ENCODE results near the gene TMIGD1. TPM values are rescaled to one million over a fixed set of nuclear protein-coding genes. Genes with fewer than 3 reads are reported as not detected.
A peak's percentile ranks its signal among the peaks of the same experiment; 100 is the strongest.

Gene TMIGD1, protein sequence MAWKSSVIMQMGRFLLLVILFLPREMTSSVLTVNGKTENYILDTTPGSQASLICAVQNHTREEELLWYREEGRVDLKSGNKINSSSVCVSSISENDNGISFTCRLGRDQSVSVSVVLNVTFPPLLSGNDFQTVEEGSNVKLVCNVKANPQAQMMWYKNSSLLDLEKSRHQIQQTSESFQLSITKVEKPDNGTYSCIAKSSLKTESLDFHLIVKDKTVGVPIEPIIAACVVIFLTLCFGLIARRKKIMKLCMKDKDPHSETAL
- total RNA-seq (not detected), polyA plus RNA-seq (not detected), total RNA-seq (not detected)

DNA sequence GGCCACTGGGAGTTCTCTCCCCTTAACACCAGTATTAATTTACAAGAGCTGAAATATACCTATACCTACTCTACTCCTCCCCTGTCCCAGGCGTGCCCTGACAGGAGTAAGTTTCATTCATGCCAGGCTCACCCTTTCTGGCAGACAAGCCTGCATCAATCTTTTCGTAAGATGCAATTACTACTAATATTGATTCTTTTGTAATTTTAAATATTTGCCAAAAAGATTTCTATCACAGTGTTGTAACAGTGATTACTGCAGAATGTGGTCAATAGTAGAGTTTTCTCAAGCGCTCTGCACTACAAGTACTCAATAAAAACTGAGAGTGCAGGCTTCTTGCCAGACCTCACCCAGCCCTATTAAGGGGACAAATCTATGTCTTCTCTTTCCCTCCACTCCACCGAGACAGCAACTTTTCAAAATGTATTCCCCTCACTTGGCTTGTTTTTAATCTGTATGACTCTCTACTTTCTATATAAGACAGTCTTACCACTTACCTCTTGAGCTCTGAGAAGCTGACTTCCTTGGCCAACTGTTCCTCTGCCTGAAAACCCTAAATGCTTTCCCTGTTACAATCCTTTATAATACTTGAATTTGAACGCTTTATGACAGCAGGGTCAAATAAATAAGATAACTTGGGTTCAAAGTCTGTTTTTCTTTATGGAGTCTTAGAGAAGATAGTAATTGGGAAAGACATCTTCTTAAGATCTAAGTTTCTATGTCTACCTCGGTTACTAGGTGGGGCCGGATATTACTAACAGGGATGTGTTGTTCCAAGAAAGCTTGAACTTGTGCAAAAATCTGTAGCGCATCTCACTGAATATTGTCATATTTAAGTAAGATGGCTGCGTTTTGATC, at the start of gene TMIGD1:
TMIGD1 (minus strand) TSS at position 555 of the 858 bp plus-strand sequence. CDS start 1,924 bp downstream, outside the sequence.
- DNase-seq: no peak
- Histone ChIP-seq H3K4me3 (ENCODE audit: low read length) (no peak within 1 kb of the TSS), H3K9me3 (ENCODE audit: control insufficient read depth in 2 of 3, low read length in 3 of 3) (no peaks in the 10 kb centered on the region), H3K4me1 (ENCODE audit: control insufficient read depth in 2 of 2, insufficient read depth in 2 of 2, low read length in 2 of 2) (peaks cover 29 to 33% of the 10 kb centered on the region in 2 donors), H3K27ac (ENCODE audit: low read depth, low read length) (peak within 1 kb of the TSS; percentile 59), H3K27me3 (ENCODE audit: control insufficient read depth in 2 of 2, insufficient read depth in 2 of 2, low read length in 2 of 2) (no peaks in the 10 kb centered on the region), H3K36me3 (ENCODE audit: control insufficient read depth in 2 of 3, insufficient read depth in 3 of 3, low read length in 3 of 3) (no peaks in the 10 kb centered on the region)
- Mint-ChIP-seq H3K27me3 (no peaks in the 10 kb centered on the region), H3K27ac (peak within 1 kb of the TSS in 8 of 9 donors; percentile 78 to 96 (median 89)), H3K36me3 (peaks cover 0 to 3% (median 0%) of the 10 kb centered on the region in 5 donors), H3K4me1 (peaks cover 21 to 57% (median 53%) of the 10 kb centered on the region in 7 donors), H3K9me3 (peaks cover 0 to 2% (median 0%) of the 10 kb centered on the region in 11 donors), H3K4me3 (peak within 1 kb of the TSS in 5 of 10 donors; percentile 9 to 89 (median 76))
- intact Hi-C loops (cut with micrococcal nuclease): loop anchor here (2.0 to 5.0 kb wide), 3 partner anchors 41 to 216 kb away; partner anchors contain the start of genes CPD (in 1 of the 2) and NSRP1 (in 1 of the 2)
- no peak for ATAC-seq
- POLR2A ChIA-PET: interaction anchor here (0.6 to 4.2 kb wide), 6 partner anchors 10 to 976 kb away, joined by 3 to 39 read pairs (median 4); partner anchors contain the start of gene BLMH
- CTCF ChIA-PET: interaction anchor here (0.6 to 5.2 kb wide), 9 partner anchors 10 to 229 kb away, joined by 3 to 66 read pairs (median 8); partner anchors contain the start of gene BLMH

DNA sequence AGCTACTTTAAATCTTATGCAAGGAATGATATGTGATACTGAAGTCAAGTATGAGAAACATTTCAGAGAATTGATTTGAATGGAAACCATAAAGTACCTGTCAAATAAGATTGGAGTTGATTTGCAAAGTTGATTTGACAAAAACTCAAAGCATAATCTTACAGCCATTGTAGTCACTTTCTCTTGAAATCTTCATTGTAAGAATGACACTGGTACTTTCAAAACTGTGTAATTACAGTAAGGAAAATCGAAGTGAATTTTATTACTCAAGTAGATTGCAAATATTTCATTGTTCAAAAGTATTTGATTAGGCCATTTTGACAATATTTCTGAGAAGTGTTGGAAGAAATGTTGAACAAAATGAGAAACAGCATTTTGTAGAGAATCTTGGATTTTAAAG, 48.5 kb upstream of the TMIGD1 start:
- H3K4me3 Mint-ChIP-seq: peak overlapping the region in 3 of 10 donors; percentile 12 to 96 (median 39)
- DNase-seq: no peak

DNA sequence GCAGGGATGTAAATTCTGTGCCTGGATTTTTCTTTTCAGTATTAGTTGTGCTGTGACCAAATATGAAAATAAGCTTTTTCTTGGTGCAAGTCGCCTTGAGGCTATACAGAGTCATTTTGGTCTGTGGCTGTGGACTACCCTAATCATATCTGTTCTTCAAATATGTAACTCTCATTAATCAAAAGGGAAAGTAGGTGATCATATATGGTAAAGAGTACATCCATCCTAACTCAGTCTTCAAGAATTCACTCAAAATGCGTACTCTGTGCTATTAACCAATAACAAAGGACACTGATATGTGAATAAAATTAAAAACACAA, 47.4 kb upstream of the TMIGD1 start:
- Histone ChIP-seq H3K27me3 (ENCODE audit: control insufficient read depth in 2 of 2, insufficient read depth in 2 of 2, low read length in 2 of 2) (no peaks in the 10 kb centered on the region), H3K9me3 (ENCODE audit: control insufficient read depth in 2 of 3, low read length in 3 of 3) (no peaks in the 10 kb centered on the region), H3K4me3 (ENCODE audit: low read length) (no peak overlapping the region), H3K4me1 (ENCODE audit: control insufficient read depth in 2 of 2, insufficient read depth in 2 of 2, low read length in 2 of 2) (peaks cover 20 to 50% of the 10 kb centered on the region in 2 donors), H3K36me3 (ENCODE audit: control insufficient read depth in 2 of 3, insufficient read depth in 3 of 3, low read length in 3 of 3) (peaks cover 0 to 11% (median 0%) of the 10 kb centered on the region in 3 experiments), H3K27ac (ENCODE audit: low read depth, low read length) (no peak overlapping the region)
- Mint-ChIP-seq H3K27me3 (no peaks in the 10 kb centered on the region), H3K36me3 (peaks cover 0 to 11% (median 9%) of the 10 kb centered on the region in 5 donors), H3K27ac (no peak overlapping the region), H3K9me3 (peaks cover 0 to 4% (median 0%) of the 10 kb centered on the region in 11 donors), H3K4me3 (peak overlapping the region; percentile 3 to 96 (median 90)), H3K4me1 (peaks cover 40 to 74% (median 63%) of the 10 kb centered on the region in 7 donors)
- ChIA-PET CTCF (interaction anchor here (1.1 kb wide), 1 partner anchor 255 kb away, joined by 3 read pairs; no protein-coding TSS in a partner anchor), POLR2A (interaction anchor here (1.1 kb wide), 1 partner anchor 18 kb away, joined by 3 read pairs; no protein-coding TSS in a partner anchor)
- intact Hi-C loops (cut with micrococcal nuclease): no loop called here
- ATAC-seq (no peak), DNase-seq (no peak)

More for the DNA sequence above, 48.5 kb upstream of the TMIGD1 start:
- Histone ChIP-seq H3K4me3 (ENCODE audit: low read length) (no peak overlapping the region), H3K36me3 (ENCODE audit: control insufficient read depth in 2 of 3, insufficient read depth in 3 of 3, low read length in 3 of 3) (peaks cover 0 to 15% (median 0%) of the 10 kb centered on the region in 3 experiments), H3K9me3 (ENCODE audit: control insufficient read depth in 2 of 3, low read length in 3 of 3) (no peaks in the 10 kb centered on the region), H3K4me1 (ENCODE audit: control insufficient read depth in 2 of 2, insufficient read depth in 2 of 2, low read length in 2 of 2) (peaks cover 17 to 40% of the 10 kb centered on the region in 2 donors), H3K27ac (ENCODE audit: low read depth, low read length) (no peak overlapping the region), H3K27me3 (ENCODE audit: control insufficient read depth in 2 of 2, insufficient read depth in 2 of 2, low read length in 2 of 2) (no peaks in the 10 kb centered on the region)
- H3K36me3 Mint-ChIP-seq: peaks cover 0 to 15% (median 14%) of the 10 kb centered on the region in 5 donors
- ChIA-PET CTCF (no interaction called here), POLR2A (no interaction called here)
- H3K27me3 Mint-ChIP-seq: no peaks in the 10 kb centered on the region
- no peak overlapping the region for H3K27ac Mint-ChIP-seq
- peaks cover 36 to 65% (median 54%) of the 10 kb centered on the region in 7 donors for H3K4me1 Mint-ChIP-seq
- ATAC-seq: no peak
- intact Hi-C loops (cut with micrococcal nuclease): no loop called here
- H3K9me3 Mint-ChIP-seq: peaks cover 0 to 4% (median 0%) of the 10 kb centered on the region in 11 donors

DNA sequence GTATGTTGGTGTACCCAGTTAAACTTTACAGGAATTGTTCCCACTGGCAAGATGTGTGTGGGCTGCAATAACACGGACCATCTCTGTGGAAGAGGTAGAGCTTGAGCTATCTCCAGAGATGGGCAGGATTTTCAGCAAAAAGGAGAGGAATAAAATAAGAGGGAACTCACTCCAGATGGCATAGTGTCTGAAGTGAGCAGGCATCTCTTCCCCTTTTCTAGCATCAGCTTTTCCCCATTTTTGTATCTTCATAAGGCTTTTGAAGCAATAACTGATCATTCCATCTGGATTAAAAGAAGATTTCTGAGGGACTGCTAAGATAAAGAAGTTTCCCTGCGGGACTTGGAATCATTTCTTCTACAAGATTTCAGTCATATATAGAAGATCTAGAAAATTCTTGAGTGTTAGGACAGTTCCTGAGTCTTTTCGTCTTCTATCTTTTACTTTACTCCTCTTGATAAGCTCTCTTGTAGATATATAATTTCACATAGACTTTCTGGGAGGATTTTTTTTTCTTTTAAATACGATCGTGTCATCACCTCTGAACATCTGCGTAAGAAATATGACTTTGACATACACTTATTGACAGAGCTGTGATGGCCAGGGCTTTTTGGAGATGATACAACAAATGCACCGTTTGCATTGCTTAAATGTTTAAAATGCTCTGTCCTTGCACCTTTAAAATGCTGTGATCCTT, 46.9 kb upstream of the TMIGD1 start:
- ChIA-PET POLR2A (interaction anchor here (0.6 to 1.1 kb wide), 3 partner anchors 14 to 969 kb away, joined by 3 to 4 read pairs (median 3); no protein-coding TSS in a partner anchor), CTCF (interaction anchor here (1.1 kb wide), 1 partner anchor 254 kb away, joined by 3 read pairs; no protein-coding TSS in a partner anchor)
- H3K9me3 Mint-ChIP-seq: peaks cover 0 to 4% (median 0%) of the 10 kb centered on the region in 11 donors
- no peak overlapping the region for H3K27ac ChIP-seq (ENCODE audit: low read depth, low read length)
- no peaks in the 10 kb centered on the region for H3K27me3 Mint-ChIP-seq
- H3K27ac Mint-ChIP-seq: peak overlapping the region in 2 of 9 donors; percentile 6 to 57
- no peaks in the 10 kb centered on the region for H3K9me3 ChIP-seq (ENCODE audit: control insufficient read depth in 2 of 3, low read length in 3 of 3)
- ATAC-seq (no peak), DNase-seq (no peak)
- H3K36me3 ChIP-seq (ENCODE audit: control insufficient read depth in 2 of 3, insufficient read depth in 3 of 3, low read length in 3 of 3): peaks cover 0 to 8% (median 0%) of the 10 kb centered on the region in 3 experiments
- H3K4me3 ChIP-seq (ENCODE audit: low read length): no peak overlapping the region
- peak overlapping the region; percentile 80 to 96 (median 90) for H3K4me3 Mint-ChIP-seq
- H3K27me3 ChIP-seq (ENCODE audit: control insufficient read depth in 2 of 2, insufficient read depth in 2 of 2, low read length in 2 of 2): no peaks in the 10 kb centered on the region
- peaks cover 20 to 50% of the 10 kb centered on the region in 2 donors for H3K4me1 ChIP-seq (ENCODE audit: control insufficient read depth in 2 of 2, insufficient read depth in 2 of 2, low read length in 2 of 2)
- peaks cover 0 to 8% (median 6%) of the 10 kb centered on the region in 5 donors for H3K36me3 Mint-ChIP-seq
- intact Hi-C loops (cut with micrococcal nuclease): no loop called here
- H3K4me1 Mint-ChIP-seq: peaks cover 40 to 74% (median 63%) of the 10 kb centered on the region in 7 donors

DNA sequence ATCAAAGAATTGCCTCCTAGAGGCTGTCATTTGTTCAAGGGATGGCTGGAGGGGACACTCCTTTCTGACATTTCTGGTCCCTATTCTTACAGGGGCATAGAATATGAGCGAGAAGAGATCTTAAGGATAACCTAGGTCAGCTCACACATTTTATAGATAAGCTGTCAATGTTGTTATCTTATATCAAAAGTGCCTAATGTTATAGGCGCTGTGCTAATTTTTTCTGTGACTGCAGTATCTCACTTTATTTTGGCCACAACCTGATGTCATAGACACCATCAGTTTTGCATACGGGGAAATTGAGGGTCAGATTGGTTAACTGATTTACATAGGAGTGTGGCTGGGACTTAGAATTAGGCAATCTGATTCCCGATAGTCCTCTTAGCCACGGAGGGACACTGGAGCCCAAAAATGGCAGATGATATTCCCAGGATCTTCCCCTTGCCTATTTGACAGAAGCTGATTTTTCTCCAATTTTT, 46.1 kb upstream of the TMIGD1 start:
- H3K4me1 Mint-ChIP-seq: peaks cover 36 to 69% (median 58%) of the 10 kb centered on the region in 7 donors
- H3K4me3 Mint-ChIP-seq: peak overlapping the region; percentile 80 to 96 (median 90)
- peaks cover 0 to 4% (median 0%) of the 10 kb centered on the region in 11 donors for H3K9me3 Mint-ChIP-seq
- CTCF ChIA-PET: no interaction called here
- intact Hi-C loops (cut with micrococcal nuclease): loop anchor here (2.0 to 10.0 kb wide), 4 partner anchors 47 to 445 kb away; partner anchors contain the start of genes BLMH (in 1 of the 2), CRLF3 (in 1 of the 2) and GOSR1 (in 1 of the 2)
- peaks cover 0 to 3% (median 0%) of the 10 kb centered on the region in 5 donors for H3K36me3 Mint-ChIP-seq
- Histone ChIP-seq H3K36me3 (ENCODE audit: control insufficient read depth in 2 of 3, insufficient read depth in 3 of 3, low read length in 3 of 3) (peaks cover 0 to 5% (median 0%) of the 10 kb centered on the region in 3 experiments), H3K27me3 (ENCODE audit: control insufficient read depth in 2 of 2, insufficient read depth in 2 of 2, low read length in 2 of 2) (no peaks in the 10 kb centered on the region), H3K4me3 (ENCODE audit: low read length) (peak overlapping the region; percentile 76), H3K9me3 (ENCODE audit: control insufficient read depth in 2 of 3, low read length in 3 of 3) (no peaks in the 10 kb centered on the region), H3K4me1 (ENCODE audit: control insufficient read depth in 2 of 2, insufficient read depth in 2 of 2, low read length in 2 of 2) (peaks cover 20 to 50% of the 10 kb centered on the region in 2 donors), H3K27ac (ENCODE audit: low read depth, low read length) (peak overlapping the region; percentile 81)
- H3K27me3 Mint-ChIP-seq: no peaks in the 10 kb centered on the region
- DNase-seq: peak in 1 of 9 donors; percentile 9
- POLR2A ChIA-PET: interaction anchor here (1.1 kb wide), 2 partner anchors 15 to 19 kb away, joined by 3 read pairs; no protein-coding TSS in a partner anchor
- peak overlapping the region in 8 of 9 donors; percentile 6 to 82 (median 54) for H3K27ac Mint-ChIP-seq
- ATAC-seq: no peak
